Measurements from ENCODE around the gene GTF3C1.

The GTF3C1 gene

GRCh38 chr16:27432558-27432957 is 117.2 kb downstream of the GTF3C1 start:
- no peak overlapping the region for H3K9ac ChIP-seq (ENCODE audit: low read depth, low read length)
- H3K36me3 ChIP-seq (ENCODE audit: control insufficient read depth, insufficient read depth, low read length): no peaks in the 10 kb centered on the region
- no peaks in the 10 kb centered on the region for H3K9me3 ChIP-seq (ENCODE audit: control insufficient read depth, insufficient read depth, low read length)
- H3K4me1 ChIP-seq (ENCODE audit: control insufficient read depth, insufficient read depth, low read length): no peaks in the 10 kb centered on the region
- no peaks in the 10 kb centered on the region for H3K27me3 ChIP-seq (ENCODE audit: control insufficient read depth, insufficient read depth, low read length)
- no peak overlapping the region for H3K4me3 ChIP-seq (ENCODE audit: low read depth, low read length)

- no peak overlapping the region for H3K9ac ChIP-seq (ENCODE audit: low read depth, low read length)
- no peaks in the 10 kb centered on the region for H3K4me1 ChIP-seq (ENCODE audit: control insufficient read depth, insufficient read depth, low read length)
- H3K4me3 ChIP-seq (ENCODE audit: low read depth, low read length): no peak overlapping the region
Observed at GRCh38 chr16:27431773-27432532, 117.8 kb downstream of the GTF3C1 start.

GRCh38 chr16:27430923-27431484 is 118.7 kb downstream of the GTF3C1 start:
- Histone ChIP-seq H3K36me3 (ENCODE audit: control insufficient read depth, insufficient read depth, low read length) (no peaks in the 10 kb centered on the region), H3K9ac (ENCODE audit: low read depth, low read length) (no peak overlapping the region), H3K9me3 (ENCODE audit: control insufficient read depth, insufficient read depth, low read length) (no peaks in the 10 kb centered on the region), H3K4me3 (ENCODE audit: low read depth, low read length) (no peak overlapping the region), H3K27me3 (ENCODE audit: control insufficient read depth, insufficient read depth, low read length) (no peaks in the 10 kb centered on the region), H3K4me1 (ENCODE audit: control insufficient read depth, insufficient read depth, low read length) (no peaks in the 10 kb centered on the region)

More at GRCh38 chr16:27431773-27432532, 117.8 kb downstream of the GTF3C1 start:
- no peaks in the 10 kb centered on the region for H3K9me3 ChIP-seq (ENCODE audit: control insufficient read depth, insufficient read depth, low read length)
- H3K36me3 ChIP-seq (ENCODE audit: control insufficient read depth, insufficient read depth, low read length): no peaks in the 10 kb centered on the region
- H3K27me3 ChIP-seq (ENCODE audit: control insufficient read depth, insufficient read depth, low read length): no peaks in the 10 kb centered on the region

GRCh38 chr16:27430512-27430911 is 119.2 kb downstream of the GTF3C1 start:
- Histone ChIP-seq H3K27me3 (ENCODE audit: control insufficient read depth, insufficient read depth, low read length) (no peaks in the 10 kb centered on the region), H3K9me3 (ENCODE audit: control insufficient read depth, insufficient read depth, low read length) (no peaks in the 10 kb centered on the region), H3K9ac (ENCODE audit: low read depth, low read length) (no peak overlapping the region), H3K36me3 (ENCODE audit: control insufficient read depth, insufficient read depth, low read length) (no peaks in the 10 kb centered on the region), H3K4me3 (ENCODE audit: low read depth, low read length) (no peak overlapping the region), H3K4me1 (ENCODE audit: control insufficient read depth, insufficient read depth, low read length) (no peaks in the 10 kb centered on the region)

GRCh38 chr16:27429981-27430441 is 119.7 kb downstream of the GTF3C1 start:
- no peaks in the 10 kb centered on the region for H3K27me3 ChIP-seq (ENCODE audit: control insufficient read depth, insufficient read depth, low read length)
- H3K36me3 ChIP-seq (ENCODE audit: control insufficient read depth, insufficient read depth, low read length): no peaks in the 10 kb centered on the region
- no peaks in the 10 kb centered on the region for H3K9me3 ChIP-seq (ENCODE audit: control insufficient read depth, insufficient read depth, low read length)
- H3K9ac ChIP-seq (ENCODE audit: low read depth, low read length): no peak overlapping the region
- no peaks in the 10 kb centered on the region for H3K4me1 ChIP-seq (ENCODE audit: control insufficient read depth, insufficient read depth, low read length)
- no peak overlapping the region for H3K4me3 ChIP-seq (ENCODE audit: low read depth, low read length)

GRCh38 chr16:27429330-27429871 is 120.3 kb downstream of the GTF3C1 start:
- H3K36me3 ChIP-seq (ENCODE audit: control insufficient read depth, insufficient read depth, low read length): no peaks in the 10 kb centered on the region

GRCh38 chr16:27428026-27428785 is 121.5 kb downstream of the GTF3C1 start:
- no peaks in the 10 kb centered on the region for H3K27me3 ChIP-seq (ENCODE audit: control insufficient read depth, insufficient read depth, low read length)
- H3K36me3 ChIP-seq (ENCODE audit: control insufficient read depth, insufficient read depth, low read length): no peaks in the 10 kb centered on the region
- no peaks in the 10 kb centered on the region for H3K9me3 ChIP-seq (ENCODE audit: control insufficient read depth, insufficient read depth, low read length)
- no peaks in the 10 kb centered on the region for H3K4me1 ChIP-seq (ENCODE audit: control insufficient read depth, insufficient read depth, low read length)
- H3K9ac ChIP-seq (ENCODE audit: low read depth, low read length): no peak overlapping the region
- H3K4me3 ChIP-seq (ENCODE audit: low read depth, low read length): no peak overlapping the region

More at GRCh38 chr16:27429330-27429871, 120.3 kb downstream of the GTF3C1 start:
- Histone ChIP-seq H3K4me3 (ENCODE audit: low read depth, low read length) (no peak overlapping the region), H3K9me3 (ENCODE audit: control insufficient read depth, insufficient read depth, low read length) (no peaks in the 10 kb centered on the region), H3K27me3 (ENCODE audit: control insufficient read depth, insufficient read depth, low read length) (no peaks in the 10 kb centered on the region), H3K4me1 (ENCODE audit: control insufficient read depth, insufficient read depth, low read length) (no peaks in the 10 kb centered on the region), H3K9ac (ENCODE audit: low read depth, low read length) (no peak overlapping the region)

- H3K4me1 ChIP-seq (ENCODE audit: control insufficient read depth, insufficient read depth, low read length): no peaks in the 10 kb centered on the region
- no peaks in the 10 kb centered on the region for H3K27me3 ChIP-seq (ENCODE audit: control insufficient read depth, insufficient read depth, low read length)
- no peaks in the 10 kb centered on the region for H3K9me3 ChIP-seq (ENCODE audit: control insufficient read depth, insufficient read depth, low read length)
- no peak overlapping the region for H3K9ac ChIP-seq (ENCODE audit: low read depth, low read length)
- no peaks in the 10 kb centered on the region for H3K36me3 ChIP-seq (ENCODE audit: control insufficient read depth, insufficient read depth, low read length)
- H3K4me3 ChIP-seq (ENCODE audit: low read depth, low read length): no peak overlapping the region
Observed at GRCh38 chr16:27427538-27427937, 122.2 kb downstream of the GTF3C1 start.

GRCh38 chr16:27426423-27427408 is 123.0 kb downstream of the GTF3C1 start:
- Histone ChIP-seq H3K27me3 (ENCODE audit: control insufficient read depth, insufficient read depth, low read length) (no peaks in the 10 kb centered on the region), H3K36me3 (ENCODE audit: control insufficient read depth, insufficient read depth, low read length) (no peaks in the 10 kb centered on the region), H3K4me3 (ENCODE audit: low read depth, low read length) (no peak overlapping the region), H3K4me1 (ENCODE audit: control insufficient read depth, insufficient read depth, low read length) (no peaks in the 10 kb centered on the region), H3K9me3 (ENCODE audit: control insufficient read depth, insufficient read depth, low read length) (no peaks in the 10 kb centered on the region), H3K9ac (ENCODE audit: low read depth, low read length) (no peak overlapping the region)

GRCh38 chr16:27425961-27426360 is 123.8 kb downstream of the GTF3C1 start:
- Histone ChIP-seq H3K4me3 (ENCODE audit: low read depth, low read length) (no peak overlapping the region), H3K27me3 (ENCODE audit: control insufficient read depth, insufficient read depth, low read length) (no peaks in the 10 kb centered on the region), H3K4me1 (ENCODE audit: control insufficient read depth, insufficient read depth, low read length) (no peaks in the 10 kb centered on the region), H3K9ac (ENCODE audit: low read depth, low read length) (no peak overlapping the region), H3K36me3 (ENCODE audit: control insufficient read depth, insufficient read depth, low read length) (no peaks in the 10 kb centered on the region), H3K9me3 (ENCODE audit: control insufficient read depth, insufficient read depth, low read length) (no peaks in the 10 kb centered on the region)

All from iPS-15b (cell line).